Vein endothelial cell (primary cell): ENCODE measurements around the gene AKAP6. TPM values are rescaled to one million over a fixed set of nuclear protein-coding genes. Genes with fewer than 3 reads are reported as not detected.

Source experiments
- small RNA-seq: library from RNA; depleted of rRNA; stranded (forward); fragments of <200 nt; gene quantifications from one replicate; pipeline ENCODE3, GENCODE V24; 2012
- total RNA-seq: library from RNA; depleted of rRNA; stranded (reverse); fragments of >200 nt; gene quantifications from 2 replicates; pipeline ENCODE4 v1.2.3, GENCODE V29; 2012

AKAP6 gene
- 0.57 and 0.98 TPM in 2 replicates for total RNA-seq

DNA sequence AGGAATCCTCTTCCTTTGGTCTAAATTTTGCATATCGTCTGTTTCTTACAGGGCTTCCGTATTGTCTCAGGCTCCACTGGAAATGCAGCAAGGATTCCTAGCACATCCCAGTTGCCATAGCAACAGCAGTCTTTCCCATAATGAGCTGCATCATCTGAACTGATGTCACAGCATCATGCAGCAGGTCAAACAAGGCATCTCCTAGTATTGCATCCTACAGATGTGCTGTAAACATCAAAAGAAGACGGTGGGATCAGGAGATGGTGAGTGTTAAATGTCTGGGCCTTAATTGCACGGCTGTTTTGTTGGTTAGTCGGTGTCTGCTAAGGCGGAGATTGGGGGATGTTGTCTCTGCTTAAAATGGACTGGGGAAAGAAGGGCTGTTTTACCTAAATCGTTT lies at the start of gene AKAP6:
AKAP6 (plus strand) TSS at position 153 of the 400 bp plus-strand sequence. CDS start 104,196 bp downstream, outside the sequence.

Small RNA genes lying within 50 kb of the gene (small RNA-seq; reads per million reads assigned to genes)
- not detected for gene RN7SL660P

Other genes with a start within 250 kb of the AKAP6 start
- not detected in 2 replicates for gene RNU6-7, start 127.3 kb upstream of the AKAP6 start, total RNA-seq
- not detected in 2 replicates for gene RNU6-8, start 126.0 kb upstream of the AKAP6 start, total RNA-seq